NCI-H748 (cell line): ENCODE measurements around the gene DNER.

Source experiments
- DNase-seq: peaks from one replicate; lab custom pipeline; 2025; ENCODE audit not compliant: unreplicated experiment; lab: John Stamatoyannopoulos, UW

The DNER gene

GRCh38 chr2:229673676-229674075, 40.7 kb downstream of the DNER start:
- DNase-seq: no peak

GRCh38 chr2:229672021-229672420, 42.3 kb downstream of the DNER start:
- DNase-seq: no peak

GRCh38 chr2:229669841-229670240, 44.5 kb downstream of the DNER start:
- DNase-seq: no peak

- DNase-seq: no peak
Measured at GRCh38 chr2:229666811-229667210, 47.5 kb downstream of the DNER start.

GRCh38 chr2:229665158-229665557, 49.2 kb downstream of the DNER start:
- DNase-seq: no peak

GRCh38 chr2:229661478-229661877, 52.9 kb downstream of the DNER start:
- no peak for DNase-seq

- no peak for DNase-seq
Measured at GRCh38 chr2:229660951-229661350, 53.4 kb downstream of the DNER start.

GRCh38 chr2:229660391-229660790, 54.0 kb downstream of the DNER start:
- no peak for DNase-seq

- no peak for DNase-seq
Measured at GRCh38 chr2:229658004-229658403, 56.4 kb downstream of the DNER start.

GRCh38 chr2:229654437-229654836, 59.9 kb downstream of the DNER start:
- DNase-seq: no peak

- DNase-seq: no peak
Measured at GRCh38 chr2:229653531-229653930, 60.8 kb downstream of the DNER start.

GRCh38 chr2:229652796-229653195, 61.6 kb downstream of the DNER start:
- DNase-seq: no peak

GRCh38 chr2:229650901-229651300, 63.5 kb downstream of the DNER start:
- no peak for DNase-seq

GRCh38 chr2:229650059-229650458, 64.3 kb downstream of the DNER start:
- DNase-seq: no peak

- DNase-seq: no peak
Measured at GRCh38 chr2:229646186-229646723, 68.1 kb downstream of the DNER start.

- DNase-seq: no peak
Measured at GRCh38 chr2:229642371-229642770, 72.0 kb downstream of the DNER start.

GRCh38 chr2:229641676-229642075, 72.7 kb downstream of the DNER start:
- no peak for DNase-seq

- DNase-seq: no peak
Measured at GRCh38 chr2:229640636-229641035, 73.7 kb downstream of the DNER start.

- DNase-seq: no peak
Measured at GRCh38 chr2:229636571-229636970, 77.8 kb downstream of the DNER start.

- no peak for DNase-seq
Measured at GRCh38 chr2:229635371-229635680, 79.0 kb downstream of the DNER start.

- DNase-seq: peak; percentile 78
Measured at GRCh38 chr2:229634601-229635370, 79.6 kb downstream of the DNER start.

GRCh38 chr2:229633556-229633955, 80.8 kb downstream of the DNER start:
- DNase-seq: no peak

- no peak for DNase-seq
Measured at GRCh38 chr2:229629039-229629438, 85.3 kb downstream of the DNER start.
